Stimulated activated CD4-positive, alpha-beta T cell treated with anti-CD3 and anti-CD28 coated beads, Interleukin-4, amount 100 ng/mL, for 48 hours (primary cell): ENCODE results near the gene PCTP.

ENCODE experiments used
- DNase-seq, 2 donors: peaks; one replicate each; pipeline ENCODE4 v3.0.0-alpha.2; 2020; ENCODE audit warnings: low read depth in 2 of 2

PCTP gene

GRCh38 chr17:55757659-55758058 lies 6.8 kb downstream of the PCTP start:
- no peak for DNase-seq

GRCh38 chr17:55758171-55758570 lies 7.3 kb downstream of the PCTP start:
- DNase-seq = no peak

- no peak for DNase-seq
Measured at GRCh38 chr17:55760643-55761355, 9.9 kb downstream of the PCTP start.

GRCh38 chr17:55762086-55762858 lies 11.4 kb downstream of the PCTP start:
- no peak for DNase-seq

GRCh38 chr17:55763856-55764255 lies 13.0 kb downstream of the PCTP start:
- DNase-seq = no peak

GRCh38 chr17:55764610-55765009 lies 13.8 kb downstream of the PCTP start:
- DNase-seq = no peak

GRCh38 chr17:55765472-55765871 lies 14.6 kb downstream of the PCTP start:
- DNase-seq = no peak

- DNase-seq = no peak
Measured at GRCh38 chr17:55768936-55769624, 18.2 kb downstream of the PCTP start.

GRCh38 chr17:55769625-55770000 lies 18.8 kb downstream of the PCTP start:
- DNase-seq = no peak

GRCh38 chr17:55770196-55770870 lies 19.5 kb downstream of the PCTP start:
- no peak for DNase-seq

- DNase-seq = no peak
Measured at GRCh38 chr17:55772086-55772485, 21.2 kb downstream of the PCTP start.

GRCh38 chr17:55773671-55774070 lies 22.8 kb downstream of the PCTP start:
- DNase-seq = no peak

- DNase-seq = no peak
Measured at GRCh38 chr17:55774846-55775271, 24.0 kb downstream of the PCTP start.

- no peak for DNase-seq
Measured at GRCh38 chr17:55776271-55776670, 25.4 kb downstream of the PCTP start.

- no peak for DNase-seq
Measured at GRCh38 chr17:55777471-55777971, 26.7 kb downstream of the PCTP start.

GRCh38 chr17:55778389-55779118 lies 27.7 kb downstream of the PCTP start:
- DNase-seq = no peak

- no peak for DNase-seq
Measured at GRCh38 chr17:55783684-55784245, 32.9 kb downstream of the PCTP start.

- no peak for DNase-seq
Measured at GRCh38 chr17:55784666-55785065, 33.8 kb downstream of the PCTP start.

GRCh38 chr17:55785181-55785580 lies 34.3 kb downstream of the PCTP start:
- no peak for DNase-seq

GRCh38 chr17:55793272-55793671 lies 42.4 kb downstream of the PCTP start:
- DNase-seq = no peak
